MCF 10A (cell line): ENCODE measurements around the gene SPOCK2. TPM values are rescaled to one million over a fixed set of nuclear protein-coding genes. Genes with fewer than 3 reads are reported as not detected.

Experiments used
- BruUV-seq: library from RNA; stranded (reverse); fragments of 400-500 nt; replicated peaks from 2 replicates; lab custom pipeline; 2021; lab: Mats Ljungman, UMichigan
- CTCF ChIA-PET: fragments of 300-600 bp; sonication (Branson Sonifier 250); formaldehyde crosslinking; extraction: SDS; loops from one replicate; lab custom pipeline; 2021; ENCODE audit warnings: antibody characterized with exemption, inconsistent platforms; lab: Yijun Ruan, JAX
- POLR2A ChIA-PET: fragments of 300-600, 350-650 bp; sonication (Branson Sonifier 250); formaldehyde crosslinking; extraction: SDS; loops from one replicate; lab custom pipeline; 2020; ENCODE audit warnings: antibody characterized with exemption, inconsistent platforms; lab: Yijun Ruan, JAX
- DNase-seq: peaks from one replicate; pipeline ENCODE4 v3.0.0-alpha.2; 2018; ENCODE audit not compliant: unreplicated experiment
- H3K27ac Mint-ChIP-seq: one replicate; pipeline ENCODE4 v1.8.0; 2022; ENCODE audit warnings: mild to moderate bottlenecking, low read depth, mixed read lengths; ENCODE audit not compliant: unreplicated experiment
- H3K27me3 Mint-ChIP-seq: one replicate; pipeline ENCODE4 v1.8.0; 2022; ENCODE audit warnings: mixed read lengths; ENCODE audit not compliant: insufficient read depth, unreplicated experiment
- H3K36me3 Mint-ChIP-seq: one replicate; pipeline ENCODE4 v1.8.0; 2022; ENCODE audit warnings: mild to moderate bottlenecking, moderate library complexity, mixed read lengths; ENCODE audit not compliant: insufficient read depth, unreplicated experiment
- H3K4me1 Mint-ChIP-seq: one replicate; pipeline ENCODE4 v1.8.0; 2022; ENCODE audit warnings: mixed read lengths; ENCODE audit not compliant: insufficient read depth, unreplicated experiment
- H3K4me3 Mint-ChIP-seq: one replicate; pipeline ENCODE4 v1.8.0; 2022; ENCODE audit warnings: mild to moderate bottlenecking, moderate library complexity, mixed read lengths; ENCODE audit not compliant: unreplicated experiment
- H3K9me3 Mint-ChIP-seq: one replicate; pipeline ENCODE4 v1.8.0; 2022; ENCODE audit warnings: mixed read lengths; ENCODE audit not compliant: unreplicated experiment
- CTCF ChIP-seq: fragments of 200-600 bp; IDR thresholded peaks from one replicate; pipeline ENCODE4 v1.8.0; 2022; ENCODE audit warnings: antibody characterized with exemption, mild to moderate bottlenecking; ENCODE audit not compliant: unreplicated experiment
- intact Hi-C: fragments of 100-400 bp; cut with micrococcal nuclease; formaldehyde crosslinking; loops from 2 replicates; pipeline ENCODE4 v1.14.1; 2022
- total RNA-seq: library from RNA; stranded (reverse); gene quantifications from 2 replicates; pipeline ENCODE4 v1.2.3, GENCODE V29; 2022

The SPOCK2 gene
- total RNA-seq, 1 experiment from 2014 or later, result 1.2 TPM

- H3K36me3 Mint-ChIP-seq, result peaks cover 4% of the 10 kb centered on the region
- no peak for DNase-seq
- intact Hi-C loops, result loop anchor here (2.0 to 10.0 kb wide), 3 partner anchors 173 to 735 kb away; partner anchors contain the start of genes DDIT4 and SLC29A3
- no peak overlapping the region for H3K4me3 Mint-ChIP-seq
- TF ChIP-seq CTCF, result no peak
- no peaks in the 10 kb centered on the region for H3K27me3 Mint-ChIP-seq
- POLR2A ChIA-PET, result interaction anchor here (0.8 to 1.6 kb wide), 3 partner anchors 20 to 285 kb away, joined by 3 to 4 read pairs (median 3); no protein-coding TSS in a partner anchor
- peaks cover 2% of the 10 kb centered on the region for H3K4me1 Mint-ChIP-seq
- BruUV-seq, result no TSS peak
- no peaks in the 10 kb centered on the region for H3K9me3 Mint-ChIP-seq
- CTCF ChIA-PET, result interaction anchor here (0.6 to 7.7 kb wide), 18 partner anchors 10 to 288 kb away, joined by 3 to 95 read pairs (median 5); no protein-coding TSS in a partner anchor
- no peak overlapping the region for H3K27ac Mint-ChIP-seq
Observed at GRCh38 chr10:72049969-72050781, 38.2 kb downstream of the SPOCK2 start.

- peaks cover 9% of the 10 kb centered on the region for H3K4me1 Mint-ChIP-seq
- ChIA-PET POLR2A (interaction anchor here (0.8 to 3.0 kb wide), 4 partner anchors 93 to 286 kb away, joined by 3 to 17 read pairs (median 4); no protein-coding TSS in a partner anchor), CTCF (interaction anchor here (0.6 to 7.7 kb wide), 35 partner anchors 11 to 829 kb away, joined by 3 to 95 read pairs (median 5); no protein-coding TSS in a partner anchor)
- no TSS peak for BruUV-seq
- H3K27me3 Mint-ChIP-seq, result no peaks in the 10 kb centered on the region
- H3K27ac Mint-ChIP-seq, result no peak overlapping the region
- no peak for TF ChIP-seq CTCF
- H3K36me3 Mint-ChIP-seq, result peaks cover 4% of the 10 kb centered on the region
- no peak for DNase-seq
- intact Hi-C loops, result loop anchor here (2.0 to 10.0 kb wide), 3 partner anchors 173 to 735 kb away; partner anchors contain the start of genes DDIT4 and SLC29A3
- H3K9me3 Mint-ChIP-seq, result no peaks in the 10 kb centered on the region
- H3K4me3 Mint-ChIP-seq, result no peak overlapping the region
Observed at GRCh38 chr10:72049472-72049871, 38.9 kb downstream of the SPOCK2 start.

- CTCF ChIA-PET, result interaction anchor here (0.5 to 7.7 kb wide), 44 partner anchors 9 to 1995 kb away, joined by 3 to 95 read pairs (median 5); no protein-coding TSS in a partner anchor
- peak overlapping the region; percentile 63 for H3K27ac Mint-ChIP-seq
- no TSS peak for BruUV-seq
- DNase-seq, result peak; percentile 93
- H3K27me3 Mint-ChIP-seq, result no peaks in the 10 kb centered on the region
- TF ChIP-seq CTCF, result peak; percentile 98
- H3K4me3 Mint-ChIP-seq, result no peak overlapping the region
- POLR2A ChIA-PET, result interaction anchor here (0.8 to 3.0 kb wide), 12 partner anchors 39 to 288 kb away, joined by 3 to 17 read pairs (median 4); no protein-coding TSS in a partner anchor
- H3K9me3 Mint-ChIP-seq, result no peaks in the 10 kb centered on the region
- intact Hi-C loops, result loop anchor here (1.0 to 10.0 kb wide), 6 partner anchors 92 to 734 kb away; partner anchors contain the start of genes DDIT4 and SLC29A3
- H3K4me1 Mint-ChIP-seq, result peaks cover 15% of the 10 kb centered on the region
- H3K36me3 Mint-ChIP-seq, result peaks cover 4% of the 10 kb centered on the region
Observed at GRCh38 chr10:72048450-72049124, 39.8 kb downstream of the SPOCK2 start.
